Naive thymus-derived CD4-positive, alpha-beta T cell (primary cell): ENCODE data around the gene MOK. TPM values are rescaled to one million over a fixed set of nuclear protein-coding genes. Genes with fewer than 3 reads are reported as not detected.
A peak's percentile ranks its signal among the peaks of the same experiment; 100 is the strongest.

Source experiments
- ATAC-seq: fragments of 150-1000 bp; cut with Tn5 transposase; 2 replicates; pipeline ENCODE4 v1.10.0; 2021; ENCODE audit warnings: mild to moderate bottlenecking, moderate library complexity
- CTCF ChIA-PET: fragments of 350-600 bp; sonication (Branson Sonifier 250); formaldehyde crosslinking; loops from one replicate; lab custom pipeline; 2021; ENCODE audit warnings: antibody characterized with exemption; lab: Charles Lee
- POLR2A ChIA-PET: fragments of 350-600 bp; sonication (Branson Sonifier 250); formaldehyde crosslinking; loops from one replicate; lab custom pipeline; 2021; ENCODE audit warnings: antibody characterized with exemption, inconsistent platforms; lab: Charles Lee
- DNase-seq, 9 donors: peaks; one replicate each; pipeline versions ENCODE4 v3.0.0 to v3.0.0-alpha.2; 2020 to 2022; ENCODE audit warnings: mixed read lengths in 1 of 9
- H3K27ac ChIP-seq: one replicate; pipeline ENCODE4 v1.7.0; 2013; ENCODE audit warnings: mild to moderate bottlenecking, low read depth, low read length, moderate library complexity
- H3K27me3 ChIP-seq, 2 donors: one replicate each; pipeline ENCODE4 v1.7.0; 2013; ENCODE audit warnings: low read length in 2 of 2, mild to moderate bottlenecking in 2 of 2, moderate library complexity in 2 of 2; ENCODE audit not compliant: control insufficient read depth in 2 of 2, insufficient read depth in 2 of 2
- H3K36me3 ChIP-seq, 3 experiments: 1 replicate in 2 of 3; 2 replicates in 1 of 3; pipeline ENCODE4 v1.7.0; 2013; ENCODE audit warnings: low read length in 3 of 3, mild to moderate bottlenecking in 3 of 3, moderate library complexity in 1 of 3; ENCODE audit not compliant: insufficient read depth in 3 of 3, control insufficient read depth in 2 of 3
- H3K4me1 ChIP-seq, 2 donors: one replicate each; pipeline ENCODE4 v1.7.0; 2013; ENCODE audit warnings: low read length in 2 of 2, mild to moderate bottlenecking in 2 of 2, moderate library complexity in 1 of 2; ENCODE audit not compliant: control insufficient read depth in 2 of 2, insufficient read depth in 2 of 2
- H3K4me3 ChIP-seq: 2 replicates; pipeline ENCODE4 v1.7.0; 2013; ENCODE audit warnings: mild to moderate bottlenecking, low read length
- H3K9me3 ChIP-seq, 3 experiments: 1 replicate in 2 of 3; 2 replicates in 1 of 3; pipeline ENCODE4 v1.7.0; 2013; ENCODE audit warnings: low read length in 3 of 3; ENCODE audit not compliant: control insufficient read depth in 2 of 3
- H3K27ac Mint-ChIP-seq, 9 donors: one replicate each; pipeline ENCODE4 v1.8.0; 2020 to 2022; ENCODE audit warnings: mixed read lengths in 9 of 9, mild to moderate bottlenecking in 8 of 9, moderate library complexity in 5 of 9, inconsistent platforms in 2 of 9
- H3K27me3 Mint-ChIP-seq, 5 donors: one replicate each; pipeline ENCODE4 v1.8.0; 2021 to 2022; ENCODE audit warnings: mixed read lengths in 5 of 5, mild to moderate bottlenecking in 1 of 5
- H3K36me3 Mint-ChIP-seq, 5 donors: one replicate each; pipeline ENCODE4 v1.8.0; 2020 to 2022; ENCODE audit warnings: mixed read lengths in 5 of 5, mild to moderate bottlenecking in 3 of 5, inconsistent platforms in 1 of 5
- H3K4me1 Mint-ChIP-seq, 7 donors: one replicate each; pipeline ENCODE4 v1.8.0; 2020 to 2022; ENCODE audit warnings: mixed read lengths in 7 of 7, mild to moderate bottlenecking in 3 of 7, inconsistent platforms in 1 of 7
- H3K4me3 Mint-ChIP-seq, 10 donors: one replicate each; pipeline ENCODE4 v1.8.0; 2020 to 2022; ENCODE audit warnings: mild to moderate bottlenecking in 10 of 10, mixed read lengths in 10 of 10, moderate library complexity in 6 of 10, inconsistent platforms in 2 of 10
- H3K9me3 Mint-ChIP-seq, 11 donors: one replicate each; pipeline ENCODE4 v1.8.0; 2020 to 2022; ENCODE audit warnings: mixed read lengths in 11 of 11, mild to moderate bottlenecking in 4 of 11, inconsistent platforms in 1 of 11, moderate library complexity in 1 of 11
- intact Hi-C, 2 donors: fragments of 100-400 bp; cut with micrococcal nuclease; formaldehyde crosslinking; loops; one replicate each; pipeline ENCODE4 v1.15.1; 2023
- polyA plus RNA-seq, 2 donors: library from polyadenylated mRNA; unstranded; fragments of 300-500 nt; fragmentation: Illumina TruSeq; gene quantifications; one replicate each; pipeline ENCODE4 v1.2.3, GENCODE V29; 2021
- total RNA-seq, 6 experiments: library from RNA in 5 of 6; stranded (reverse) in 5 of 6; gene quantifications; 1 replicate in 5 of 6; 2 replicates in 1 of 6; pipeline ENCODE4 v1.2.3 and lab custom pipeline; 2021 to 2026

MOK gene
- total and polyA plus RNA-seq, 7 experiments from 2014 or later, result 1.3 to 3.5 (median 1.9) TPM

DNA sequence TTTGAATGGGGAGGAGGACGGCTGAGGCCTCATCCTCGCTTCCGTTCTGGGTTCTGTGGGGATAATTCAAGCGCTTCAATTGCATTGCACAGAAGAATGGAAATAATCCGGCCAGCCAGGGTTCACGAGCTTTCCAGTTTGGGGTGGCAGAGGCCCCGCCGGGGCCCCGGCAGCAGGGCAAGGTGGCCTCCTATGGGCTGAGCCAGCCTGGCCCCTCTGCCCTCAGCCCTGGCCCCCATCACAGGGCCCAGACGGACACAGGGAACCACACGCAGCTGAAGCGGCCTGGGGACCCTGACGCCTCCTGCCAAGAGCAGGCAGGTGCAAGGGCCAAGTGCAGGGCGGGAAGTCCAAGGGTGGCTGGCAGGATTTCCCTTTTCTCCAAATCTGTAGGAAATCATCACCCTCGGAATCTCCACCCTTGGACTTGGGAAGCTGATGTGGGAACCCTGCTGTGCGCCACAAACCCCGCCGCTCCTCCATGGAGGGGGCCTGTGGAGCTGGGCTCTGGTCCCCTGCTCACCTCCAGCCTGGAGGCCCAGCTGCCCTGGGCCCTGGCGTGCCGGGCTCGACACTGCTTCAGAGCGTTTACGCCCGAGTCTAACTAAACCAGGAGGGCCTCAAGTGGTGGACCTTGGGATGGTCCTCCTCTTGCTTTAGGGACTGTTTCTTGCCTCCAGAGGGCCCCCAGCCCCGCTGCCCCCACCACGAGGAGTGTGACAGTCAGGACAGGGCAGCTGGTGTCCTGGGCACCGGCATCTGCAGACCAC, 78.4 kb downstream of the MOK start:
- no peak for ATAC-seq
- Histone ChIP-seq H3K27me3 (no peaks in the 10 kb centered on the region), H3K4me3 (no peak overlapping the region), H3K4me1 (no peaks in the 10 kb centered on the region), H3K9me3 (no peaks in the 10 kb centered on the region), H3K27ac (no peak overlapping the region), H3K36me3 (peaks cover 0 to 12% (median 0%) of the 10 kb centered on the region in 3 experiments)
- Mint-ChIP-seq H3K4me3 (no peak overlapping the region), H3K27ac (no peak overlapping the region), H3K9me3 (no peaks in the 10 kb centered on the region), H3K27me3 (no peaks in the 10 kb centered on the region), H3K4me1 (peaks cover 0 to 6% (median 0%) of the 10 kb centered on the region in 7 donors), H3K36me3 (peaks cover 0 to 17% (median 3%) of the 10 kb centered on the region in 5 donors)
- ChIA-PET POLR2A (no interaction called here), CTCF (no interaction called here)
- intact Hi-C loops, result no loop called here
- no peak for DNase-seq

DNA sequence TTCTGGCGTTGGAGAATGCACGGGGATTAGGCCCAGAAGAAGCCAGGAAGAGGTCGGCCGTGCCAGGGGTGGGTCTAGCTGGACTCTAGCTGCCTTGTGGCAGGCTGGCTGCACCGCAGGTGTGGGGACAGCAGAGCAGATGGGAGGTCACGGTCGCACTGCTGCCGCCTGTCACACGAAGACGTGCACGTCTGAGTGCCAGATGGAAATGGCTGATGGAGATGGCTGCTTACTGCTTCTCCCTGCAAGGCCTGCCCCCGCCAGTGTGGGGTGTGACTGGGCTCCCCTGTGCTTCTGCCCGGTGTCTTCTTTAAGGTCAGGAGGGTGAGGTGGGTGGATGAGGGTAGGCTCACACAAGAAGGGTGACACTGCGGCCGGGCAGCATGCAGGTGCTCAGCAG, 79.0 kb downstream of the MOK start:
- Histone ChIP-seq H3K27ac (no peak overlapping the region), H3K36me3 (peaks cover 0 to 18% (median 0%) of the 10 kb centered on the region in 3 experiments), H3K4me3 (no peak overlapping the region), H3K4me1 (no peaks in the 10 kb centered on the region), H3K9me3 (no peaks in the 10 kb centered on the region), H3K27me3 (no peaks in the 10 kb centered on the region)
- DNase-seq (no peak), ATAC-seq (peak; percentile 10)
- CTCF ChIA-PET, result no interaction called here
- peaks cover 0 to 17% (median 3%) of the 10 kb centered on the region in 5 donors for H3K36me3 Mint-ChIP-seq
- H3K9me3 Mint-ChIP-seq, result no peaks in the 10 kb centered on the region
- intact Hi-C loops, result no loop called here
- H3K4me3 Mint-ChIP-seq, result no peak overlapping the region
- H3K27me3 Mint-ChIP-seq, result no peaks in the 10 kb centered on the region
- POLR2A ChIA-PET, result no interaction called here
- no peak overlapping the region for H3K27ac Mint-ChIP-seq
- H3K4me1 Mint-ChIP-seq, result peaks cover 0 to 6% (median 0%) of the 10 kb centered on the region in 7 donors

DNA sequence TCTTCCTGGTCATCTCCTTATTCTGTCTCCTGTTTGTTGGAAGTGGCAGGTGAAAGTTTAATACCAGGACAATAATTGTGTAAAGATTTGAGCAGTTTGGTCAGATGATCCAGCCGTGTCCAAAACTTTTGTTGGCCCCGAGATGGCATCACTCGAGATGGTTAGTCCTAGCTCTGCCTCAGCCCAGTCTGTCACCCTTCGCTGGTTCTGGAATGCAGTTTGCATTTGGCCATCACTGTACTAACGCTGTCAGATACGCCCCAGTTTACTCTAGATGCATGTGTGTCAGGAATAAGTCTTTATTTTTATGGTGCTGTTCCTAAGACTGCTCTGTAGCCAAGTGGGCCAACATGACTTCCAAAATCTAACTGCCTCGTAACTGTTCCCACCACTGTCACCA, 79.6 kb downstream of the MOK start:
- peaks cover 0 to 6% (median 0%) of the 10 kb centered on the region in 7 donors for H3K4me1 Mint-ChIP-seq
- Histone ChIP-seq H3K36me3 (peaks cover 0 to 18% (median 0%) of the 10 kb centered on the region in 3 experiments), H3K27ac (no peak overlapping the region), H3K27me3 (no peaks in the 10 kb centered on the region), H3K4me3 (no peak overlapping the region), H3K4me1 (no peaks in the 10 kb centered on the region), H3K9me3 (no peaks in the 10 kb centered on the region)
- H3K27me3 Mint-ChIP-seq, result no peaks in the 10 kb centered on the region
- H3K9me3 Mint-ChIP-seq, result no peaks in the 10 kb centered on the region
- CTCF ChIA-PET, result no interaction called here
- no peak for DNase-seq
- no peak overlapping the region for H3K4me3 Mint-ChIP-seq
- POLR2A ChIA-PET, result no interaction called here
- ATAC-seq, result no peak
- H3K36me3 Mint-ChIP-seq, result peaks cover 0 to 17% (median 3%) of the 10 kb centered on the region in 5 donors
- peak overlapping the region in 2 of 9 donors; percentile 15 to 32 for H3K27ac Mint-ChIP-seq
- intact Hi-C loops, result no loop called here

GRCh38 chr14:102223682-102224081, 81.3 kb downstream of the MOK start:
- H3K4me1 ChIP-seq, result no peaks in the 10 kb centered on the region
- no peaks in the 10 kb centered on the region for H3K27me3 ChIP-seq
- peaks cover 0 to 17% (median 3%) of the 10 kb centered on the region in 5 donors for H3K36me3 Mint-ChIP-seq
- no peak overlapping the region for H3K4me3 Mint-ChIP-seq
- CTCF ChIA-PET, result no interaction called here
- DNase-seq (no peak), ATAC-seq (no peak)
- peaks cover 0 to 6% (median 0%) of the 10 kb centered on the region in 7 donors for H3K4me1 Mint-ChIP-seq
- H3K27me3 Mint-ChIP-seq, result no peaks in the 10 kb centered on the region
- intact Hi-C loops, result no loop called here
- H3K9me3 ChIP-seq, result no peaks in the 10 kb centered on the region
- no peaks in the 10 kb centered on the region for H3K9me3 Mint-ChIP-seq
- peaks cover 0 to 25% (median 0%) of the 10 kb centered on the region in 3 experiments for H3K36me3 ChIP-seq
- no peak overlapping the region for H3K4me3 ChIP-seq
- H3K27ac Mint-ChIP-seq, result peak overlapping the region in 2 of 9 donors; percentile 1 to 63
- no peak overlapping the region for H3K27ac ChIP-seq
- POLR2A ChIA-PET, result interaction anchor here (0.8 kb wide), 1 partner anchor 1748 kb away, joined by 4 read pairs; no protein-coding TSS in a partner anchor

GRCh38 chr14:102222751-102223150, 82.2 kb downstream of the MOK start:
- Mint-ChIP-seq H3K27ac (no peak overlapping the region), H3K4me3 (no peak overlapping the region), H3K36me3 (peaks cover 0 to 17% (median 3%) of the 10 kb centered on the region in 5 donors), H3K27me3 (no peaks in the 10 kb centered on the region), H3K9me3 (no peaks in the 10 kb centered on the region), H3K4me1 (peaks cover 0 to 6% (median 0%) of the 10 kb centered on the region in 7 donors)
- intact Hi-C loops, result no loop called here
- ATAC-seq (no peak), DNase-seq (no peak)
- Histone ChIP-seq H3K27me3 (no peaks in the 10 kb centered on the region), H3K4me1 (no peaks in the 10 kb centered on the region), H3K36me3 (peaks cover 0 to 30% (median 0%) of the 10 kb centered on the region in 3 experiments), H3K4me3 (no peak overlapping the region), H3K27ac (no peak overlapping the region), H3K9me3 (no peaks in the 10 kb centered on the region)
- ChIA-PET POLR2A (no interaction called here), CTCF (no interaction called here)

GRCh38 chr14:102222009-102222575, 82.9 kb downstream of the MOK start:
- Mint-ChIP-seq H3K27ac (no peak overlapping the region), H3K9me3 (no peaks in the 10 kb centered on the region), H3K27me3 (no peaks in the 10 kb centered on the region), H3K4me3 (no peak overlapping the region), H3K4me1 (peaks cover 0 to 6% (median 2%) of the 10 kb centered on the region in 7 donors), H3K36me3 (peaks cover 0 to 17% (median 3%) of the 10 kb centered on the region in 5 donors)
- no peak for DNase-seq
- POLR2A ChIA-PET, result no interaction called here
- no peak for ATAC-seq
- Histone ChIP-seq H3K27me3 (no peaks in the 10 kb centered on the region), H3K9me3 (no peaks in the 10 kb centered on the region), H3K4me1 (no peaks in the 10 kb centered on the region), H3K36me3 (peaks cover 0 to 34% (median 0%) of the 10 kb centered on the region in 3 experiments), H3K27ac (no peak overlapping the region), H3K4me3 (no peak overlapping the region)
- CTCF ChIA-PET, result no interaction called here
- intact Hi-C loops, result no loop called here
